Fibroblast of lung (primary cell): ENCODE measurements around the gene CREBRF. TPM values are rescaled to one million over a fixed set of nuclear protein-coding genes. Genes with fewer than 3 reads are reported as not detected.

Source experiments
- DNase-seq, 2 donors: peaks; one replicate each; pipeline versions ENCODE4 v3.0.0 to v3.0.0-alpha.2; 2010; ENCODE audit warnings: low read depth in 2 of 2
- H2AFZ ChIP-seq: 2 replicates; pipeline ENCODE4 v1.5.1; 2012; ENCODE audit warnings: low read length, control low read depth, inconsistent platforms
- H3K27ac ChIP-seq: 2 replicates; pipeline ENCODE4 v1.5.1; 2011; ENCODE audit warnings: low read length, control low read depth; ENCODE audit not compliant: insufficient read depth
- H3K27me3 ChIP-seq: 2 replicates; pipeline ENCODE4 v1.5.1; 2011; ENCODE audit warnings: mild to moderate bottlenecking, low read length; ENCODE audit not compliant: control insufficient read depth, insufficient read depth
- H3K36me3 ChIP-seq: 2 replicates; pipeline ENCODE4 v1.5.1; 2011; ENCODE audit warnings: low read length; ENCODE audit not compliant: control insufficient read depth, insufficient read depth
- H3K4me1 ChIP-seq: 2 replicates; pipeline ENCODE4 v1.5.1; 2011; ENCODE audit warnings: low read length; ENCODE audit not compliant: control insufficient read depth, insufficient read depth; ENCODE audit errors: extremely low read depth
- H3K4me2 ChIP-seq: 2 replicates; pipeline ENCODE4 v1.5.1; 2011; ENCODE audit warnings: low read length, control low read depth; ENCODE audit not compliant: insufficient read depth; ENCODE audit errors: extremely low read depth
- H3K4me3 ChIP-seq, 4 experiments: fragments of 200-600 bp in 1 of 4; sonication (generic) in 1 of 4; replicated peaks in 1 of 4; 2 replicates each; pipeline ENCODE4 v1.5.1; 2011 to 2016; ENCODE audit warnings: low read length in 4 of 4, low read depth in 3 of 4, mild to moderate bottlenecking in 3 of 4, control low read depth in 2 of 4, inconsistent platforms in 1 of 4, mixed read lengths in 1 of 4; ENCODE audit not compliant: insufficient read depth in 1 of 4; ENCODE audit errors: control extremely low read depth in 1 of 4
- H3K79me2 ChIP-seq: 2 replicates; pipeline ENCODE4 v1.5.1; 2012; ENCODE audit warnings: mild to moderate bottlenecking, low read length, inconsistent platforms; ENCODE audit not compliant: control insufficient read depth, insufficient read depth
- H3K9ac ChIP-seq: 2 replicates; pipeline ENCODE4 v1.5.1; 2011; ENCODE audit warnings: mild to moderate bottlenecking, low read length, control low read depth; ENCODE audit not compliant: insufficient read depth
- H3K9me3 ChIP-seq: 2 replicates; pipeline ENCODE4 v1.5.1; 2012; ENCODE audit warnings: low read depth, low read length; ENCODE audit not compliant: control insufficient read depth, insufficient read depth
- H4K20me1 ChIP-seq: 2 replicates; pipeline ENCODE4 v1.5.1; 2011; ENCODE audit warnings: low read length; ENCODE audit not compliant: control insufficient read depth, insufficient read depth; ENCODE audit errors: extremely low read depth
- CTCF ChIP-seq, 2 donors: IDR thresholded peaks in 1 of 2; conservative IDR thresholded peaks in 1 of 2; 1 replicate in 1 of 2; 2 replicates in 1 of 2; pipeline ENCODE4 v1.5.1; 2011 to 2012; ENCODE audit warnings: low read length in 2 of 2, control low read depth in 1 of 2, inconsistent platforms in 1 of 2, low read depth in 1 of 2, mild to moderate bottlenecking in 1 of 2
- EZH2 ChIP-seq: IDR thresholded peaks from 2 replicates; pipeline ENCODE4 v1.5.1; 2012; ENCODE audit warnings: low read length, control low read depth, mild to moderate bottlenecking; ENCODE audit errors: missing control alignments
- polyA plus RNA-seq, 2 donors: library from polyadenylated mRNA; depleted of rRNA in 1 of 2; stranded (reverse) in 1 of 2; unstranded in 1 of 2; fragments of >200 nt; gene quantifications; 2 replicates each; pipeline ENCODE4 v1.2.1, GENCODE V29; 2011 to 2012; ENCODE audit warnings: missing spikeins in 1 of 2
- total RNA-seq: library from RNA; depleted of rRNA; stranded (reverse); fragments of >200 nt; gene quantifications from 2 replicates; pipeline ENCODE4 v1.2.1, GENCODE V29; 2014

CREBRF gene
- total and polyA plus RNA-seq, 2 donors (not counting 1 experiment from before 2014, with no cell fraction given) = 14.4 to 38.8 TPM

GRCh38 chr5:173103411-173103810, 47.3 kb downstream of the CREBRF start:
- no peak overlapping the region for H3K9ac ChIP-seq

GRCh38 chr5:173108914-173109313, 52.8 kb downstream of the CREBRF start:
- H4K20me1 ChIP-seq = no peaks in the 10 kb centered on the region
- no peaks in the 10 kb centered on the region for H3K79me2 ChIP-seq
- no peaks in the 10 kb centered on the region for H3K9me3 ChIP-seq
- H3K36me3 ChIP-seq = no peaks in the 10 kb centered on the region
- TF ChIP-seq CTCF (conservative IDR thresholded peaks at IDR 0.05 in 1 of 2, IDR thresholded peaks at IDR 0.05 in 1 of 2; ENCODE audit: low read depth in 1 of 2, low read length in 2 of 2) = no peak
- no peak for TF ChIP-seq EZH2
- H3K4me2 ChIP-seq = no peak overlapping the region
- H3K4me1 ChIP-seq = no peaks in the 10 kb centered on the region
- H2AFZ ChIP-seq = no peak overlapping the region
- H3K9ac ChIP-seq = no peak overlapping the region
- H3K27me3 ChIP-seq = no peaks in the 10 kb centered on the region
- no peak overlapping the region for H3K4me3 ChIP-seq
- no peak overlapping the region for H3K27ac ChIP-seq
- DNase-seq = no peak

More at GRCh38 chr5:173103411-173103810, 47.3 kb downstream of the CREBRF start:
- H3K4me2 ChIP-seq = no peak overlapping the region
- H3K36me3 ChIP-seq = peaks cover 2% of the 10 kb centered on the region
- no peak overlapping the region for H2AFZ ChIP-seq
- no peak overlapping the region for H3K4me3 ChIP-seq
- H3K79me2 ChIP-seq = no peaks in the 10 kb centered on the region
- no peak for DNase-seq
- TF ChIP-seq CTCF (conservative IDR thresholded peaks at IDR 0.05 in 1 of 2, IDR thresholded peaks at IDR 0.05 in 1 of 2; ENCODE audit: low read depth in 1 of 2, low read length in 2 of 2) (no peak), EZH2 (no peak)
- no peaks in the 10 kb centered on the region for H3K27me3 ChIP-seq
- H3K4me1 ChIP-seq = no peaks in the 10 kb centered on the region
- H3K27ac ChIP-seq = no peak overlapping the region
- H3K9me3 ChIP-seq = no peaks in the 10 kb centered on the region
- H4K20me1 ChIP-seq = no peaks in the 10 kb centered on the region

GRCh38 chr5:173114536-173114935, 58.4 kb downstream of the CREBRF start:
- no peak for DNase-seq
- Histone ChIP-seq H3K9me3 (no peaks in the 10 kb centered on the region), H2AFZ (no peak overlapping the region), H4K20me1 (no peaks in the 10 kb centered on the region), H3K27me3 (no peaks in the 10 kb centered on the region), H3K4me3 (no peak overlapping the region), H3K36me3 (no peaks in the 10 kb centered on the region), H3K4me2 (no peak overlapping the region), H3K4me1 (no peaks in the 10 kb centered on the region), H3K27ac (no peak overlapping the region), H3K79me2 (no peaks in the 10 kb centered on the region), H3K9ac (no peak overlapping the region)
- no peak for TF ChIP-seq CTCF (conservative IDR thresholded peaks at IDR 0.05 in 1 of 2, IDR thresholded peaks at IDR 0.05 in 1 of 2; ENCODE audit: low read depth in 1 of 2, low read length in 2 of 2)
- no peak for TF ChIP-seq EZH2
